Left cardiac atrium (tissue), 4 donors: ENCODE measurements around the gene RXRA. TPM values are rescaled to one million over a fixed set of nuclear protein-coding genes. Genes with fewer than 3 reads are reported as not detected.

Experiments used
- ATAC-seq, 2 donors: fragments of 200-7000 bp; cut with Tn5 transposase; one replicate each; pipeline ENCODE4 v1.9.1; 2020; ENCODE audit warnings: mild to moderate bottlenecking in 2 of 2, moderate library complexity in 2 of 2
- DNase-seq: peaks from one replicate; pipeline ENCODE4 v3.0.0-alpha.2; 2020
- intact Hi-C, 2 donors: fragments of 100-400 bp; cut with DNase I; formaldehyde crosslinking; loops; one replicate each; pipeline versions ENCODE4 v1.14.1 to v1.15.1; 2022 to 2023
- total RNA-seq, 2 donors: library from RNA; stranded (reverse); fragmentation: NEBNext Ultra II Directional; extraction: Animal tissue kit (Norgen Biotek cat#: 25700); gene quantifications; one replicate each; pipeline ENCODE4 v1.2.1, GENCODE V29; 2021
- donor health status: DM: no; HTN: yes; CAD: no.
- donor health status: DM: no; HTN: yes; CAD: no; lungs with severe emphysema.
- donor health status: DM: yes; HTN: yes; CAD: no.
- donor health status: Dilated cardiomyopathy.

Gene RXRA
- total RNA-seq, 2 donors from 2014 or later: 41.6 to 67.7 TPM

- DNase-seq: no peak
- intact Hi-C loops: no loop called here
- no peak for ATAC-seq
These were observed 99.6 kb downstream of the RXRA start for GRCh38 chr9:134425812-134426211.

- DNase-seq: no peak
- ATAC-seq: no peak
- intact Hi-C loops: no loop called here
These were observed 100.2 kb downstream of the RXRA start for GRCh38 chr9:134426436-134426835.

- ATAC-seq: no peak
- intact Hi-C loops: no loop called here
- no peak for DNase-seq
These were observed 101.0 kb downstream of the RXRA start for GRCh38 chr9:134427153-134427782.

- ATAC-seq: no peak
These were observed 102.3 kb downstream of the RXRA start for GRCh38 chr9:134428559-134428958.

GRCh38 chr9:134429007-134429406 is 102.8 kb downstream of the RXRA start:
- DNase-seq (no peak), ATAC-seq (no peak)
- intact Hi-C loops: no loop called here

More at GRCh38 chr9:134428559-134428958, 102.3 kb downstream of the RXRA start:
- no peak for DNase-seq
- intact Hi-C loops: no loop called here

- intact Hi-C loops: no loop called here
- ATAC-seq (no peak), DNase-seq (no peak)
These were observed 103.2 kb downstream of the RXRA start for GRCh38 chr9:134429481-134429880.

GRCh38 chr9:134431095-134431494 is 104.8 kb downstream of the RXRA start:
- DNase-seq: no peak
- no peak for ATAC-seq
- intact Hi-C loops: loop anchor here in 1 of 2 donors (5.0 kb wide), 1 partner anchor 104 kb away; the partner anchor contains the start of gene RXRA

- intact Hi-C loops: loop anchor here in 1 of 2 donors (5.0 kb wide), 1 partner anchor 104 kb away; the partner anchor contains the start of gene RXRA
- DNase-seq: no peak
- no peak for ATAC-seq
These were observed 105.4 kb downstream of the RXRA start for GRCh38 chr9:134431626-134432025.

- intact Hi-C loops: loop anchor here in 1 of 2 donors (5.0 kb wide), 1 partner anchor 105 kb away; the partner anchor contains the start of gene RXRA
- DNase-seq (no peak), ATAC-seq (no peak)
These were observed 106.2 kb downstream of the RXRA start for GRCh38 chr9:134432471-134432870.

GRCh38 chr9:134433101-134433500 is 106.8 kb downstream of the RXRA start:
- intact Hi-C loops: loop anchor here in 1 of 2 donors (5.0 kb wide), 1 partner anchor 106 kb away; the partner anchor contains the start of gene RXRA
- ATAC-seq: peak in 1 of 2 donors; percentile 8
- DNase-seq: no peak

- ATAC-seq (peak in 1 of 2 donors; percentile 3), DNase-seq (no peak)
- intact Hi-C loops: loop anchor here in 1 of 2 donors (5.0 kb wide), 1 partner anchor 107 kb away; the partner anchor contains the start of gene RXRA
These were observed 107.9 kb downstream of the RXRA start for GRCh38 chr9:134433909-134434882.

GRCh38 chr9:134434894-134435506 is 108.7 kb downstream of the RXRA start:
- ATAC-seq (peak; percentile 81 to 82), DNase-seq (peak; percentile 97)
- intact Hi-C loops: loop anchor here in 1 of 2 donors (5.0 kb wide), 1 partner anchor 108 kb away; the partner anchor contains the start of gene RXRA

- intact Hi-C loops: no loop called here
- ATAC-seq (no peak), DNase-seq (no peak)
These were observed 109.5 kb downstream of the RXRA start for GRCh38 chr9:134435550-134436378.

GRCh38 chr9:134436379-134436762 is 110.1 kb downstream of the RXRA start:
- no peak for ATAC-seq
- DNase-seq: no peak
- intact Hi-C loops: no loop called here

GRCh38 chr9:134436911-134437310 is 110.7 kb downstream of the RXRA start:
- DNase-seq: no peak
- no peak for ATAC-seq
- intact Hi-C loops: no loop called here

GRCh38 chr9:134437403-134438194 is 111.3 kb downstream of the RXRA start:
- ATAC-seq (peak in 1 of 2 donors; percentile 5), DNase-seq (no peak)
- intact Hi-C loops: no loop called here

- ATAC-seq: no peak
- no peak for DNase-seq
- intact Hi-C loops: no loop called here
These were observed 112.0 kb downstream of the RXRA start for GRCh38 chr9:134438195-134438788.
